Middle frontal gyrus (tissue), 1 donor: ENCODE results near the gene TCF20.

ENCODE experiments used
- DNase-seq: peaks from one replicate; pipeline ENCODE4 v3.0.0-alpha.2; 2015; ENCODE audit warnings: low spot score; ENCODE audit errors: extremely low spot score

TCF20 gene

DNA sequence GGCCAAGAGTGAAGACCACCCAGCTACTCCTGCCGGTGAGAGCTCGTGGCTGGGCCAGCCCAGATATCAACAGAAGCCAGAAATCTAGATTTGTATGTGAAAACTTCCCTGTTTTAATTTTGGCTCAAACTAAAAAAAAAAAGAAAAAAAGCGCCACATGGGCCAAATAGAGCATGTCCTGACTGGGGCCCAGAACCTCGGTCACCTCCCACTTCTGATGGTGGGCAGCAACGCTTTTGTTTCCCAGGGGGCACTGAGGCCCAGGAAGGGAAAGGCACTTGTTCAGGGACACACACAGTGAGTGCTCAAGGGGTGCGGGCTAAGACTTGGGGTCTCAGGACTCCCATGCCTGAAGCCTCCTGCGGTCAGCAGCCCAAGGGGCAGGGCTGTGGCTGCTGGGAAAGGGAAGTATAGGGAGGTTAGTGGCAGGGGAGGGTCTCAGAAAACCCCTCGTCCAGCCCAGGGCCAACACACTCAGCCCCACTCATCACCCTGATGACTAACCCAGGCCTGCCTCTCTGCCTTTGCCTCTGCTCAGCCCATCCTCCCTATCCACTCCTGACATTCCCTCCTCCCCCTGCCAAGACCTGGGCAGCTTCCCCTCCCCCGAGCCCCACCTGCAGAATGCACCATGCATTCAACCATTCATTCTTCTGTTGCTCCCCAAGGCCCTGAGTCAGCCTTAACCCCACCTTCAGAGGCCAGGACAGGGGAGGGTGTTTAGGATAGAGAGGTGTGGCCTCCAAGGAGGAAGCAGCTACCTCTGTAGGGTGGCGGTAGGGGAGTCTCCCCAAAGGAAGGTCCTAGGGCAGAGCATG, 30.0 kb upstream of the TCF20 start:
- DNase-seq = no peak

DNA sequence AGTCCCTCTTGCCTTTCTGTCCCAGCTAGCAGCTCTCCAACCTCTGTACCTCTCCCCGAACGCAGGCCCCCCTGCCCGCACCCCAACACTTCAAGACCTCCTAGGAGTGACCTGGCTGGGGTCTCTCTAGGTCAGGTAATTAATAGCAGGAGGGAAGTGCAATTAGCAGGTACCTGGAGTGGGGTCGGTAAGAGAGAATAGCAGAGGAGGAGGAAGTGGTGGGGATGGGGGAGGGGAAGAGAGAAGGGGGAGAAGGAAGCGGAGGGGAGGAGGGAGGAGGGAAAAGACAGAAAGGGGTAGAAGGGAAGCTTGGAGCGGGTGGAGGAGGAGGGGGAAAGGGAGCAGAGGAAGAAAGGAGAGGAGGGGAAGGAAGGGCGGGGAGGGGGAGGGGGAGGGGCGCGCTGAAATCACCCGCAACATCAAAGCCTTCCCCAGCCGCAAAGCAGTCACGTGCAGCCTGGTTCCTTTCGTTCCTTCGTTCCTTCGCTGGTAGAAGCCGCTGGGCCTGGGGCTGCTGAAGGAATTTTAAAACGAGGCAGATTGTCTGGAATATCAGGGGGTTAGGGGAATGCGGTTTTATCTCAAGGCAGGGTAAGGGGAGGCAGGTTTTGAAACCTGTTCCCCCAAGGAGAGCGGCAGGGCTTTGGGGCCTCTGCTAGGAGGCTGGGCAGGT, 29.3 kb upstream of the TCF20 start:
- no peak for DNase-seq

DNA sequence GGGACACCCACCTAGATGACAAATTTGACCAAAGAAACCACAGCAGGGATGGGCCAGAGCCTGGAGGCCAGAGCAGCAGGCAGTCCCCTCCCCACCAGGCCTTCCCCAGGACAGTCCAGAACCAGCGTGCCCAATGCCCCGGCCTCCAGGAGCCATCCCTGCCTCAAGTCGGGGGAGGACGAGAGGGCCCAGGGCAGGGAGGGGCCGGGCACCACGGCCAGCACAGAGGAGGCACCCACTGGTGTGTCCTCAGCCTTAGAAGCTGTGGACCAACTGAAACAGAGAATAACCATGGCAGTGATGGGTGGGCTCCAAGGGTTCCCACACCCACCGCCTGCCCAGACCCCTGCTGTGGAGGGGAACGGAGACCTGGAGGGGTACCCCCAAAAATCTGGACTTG, 28.3 kb upstream of the TCF20 start:
- DNase-seq = no peak

DNA sequence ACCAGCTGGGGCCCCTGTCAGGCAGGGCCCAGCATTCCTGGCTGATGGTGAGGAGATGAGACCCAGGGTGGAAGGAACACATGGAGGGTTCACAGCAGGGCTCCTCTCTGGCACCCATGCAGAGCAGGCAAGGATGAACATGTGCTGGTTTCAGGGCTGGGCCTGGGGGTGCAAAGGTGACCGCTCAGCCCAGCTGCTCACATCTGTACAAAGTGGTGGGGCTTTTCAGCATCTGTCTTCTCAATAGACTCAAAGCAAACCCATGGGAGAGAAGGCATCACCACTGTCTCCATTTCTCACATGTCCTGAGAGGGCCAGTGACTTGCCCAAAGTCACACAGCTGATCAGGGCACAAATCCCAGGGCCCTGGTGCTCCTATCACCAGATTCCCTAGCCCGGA, 27.3 kb upstream of the TCF20 start:
- DNase-seq = no peak

DNA sequence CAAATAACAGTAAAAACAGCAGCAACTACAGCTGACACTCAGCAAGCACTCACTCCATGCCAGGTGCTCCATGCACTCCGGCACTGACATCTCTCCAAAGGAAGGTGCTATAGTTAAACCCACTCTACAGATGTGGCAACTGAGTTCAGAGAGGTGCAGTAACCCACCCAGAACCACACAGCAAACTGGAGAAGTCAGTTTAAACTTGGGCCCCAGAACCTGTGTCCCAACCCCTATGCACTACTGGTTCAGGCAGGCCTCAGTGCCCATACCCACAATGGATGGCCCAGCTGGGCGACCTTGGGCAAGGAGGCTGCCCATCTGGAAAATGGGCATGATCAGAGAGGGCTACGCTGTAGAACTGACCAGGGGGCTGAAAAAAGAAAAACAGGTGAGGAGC, 26.4 kb upstream of the TCF20 start:
- no peak for DNase-seq

DNA sequence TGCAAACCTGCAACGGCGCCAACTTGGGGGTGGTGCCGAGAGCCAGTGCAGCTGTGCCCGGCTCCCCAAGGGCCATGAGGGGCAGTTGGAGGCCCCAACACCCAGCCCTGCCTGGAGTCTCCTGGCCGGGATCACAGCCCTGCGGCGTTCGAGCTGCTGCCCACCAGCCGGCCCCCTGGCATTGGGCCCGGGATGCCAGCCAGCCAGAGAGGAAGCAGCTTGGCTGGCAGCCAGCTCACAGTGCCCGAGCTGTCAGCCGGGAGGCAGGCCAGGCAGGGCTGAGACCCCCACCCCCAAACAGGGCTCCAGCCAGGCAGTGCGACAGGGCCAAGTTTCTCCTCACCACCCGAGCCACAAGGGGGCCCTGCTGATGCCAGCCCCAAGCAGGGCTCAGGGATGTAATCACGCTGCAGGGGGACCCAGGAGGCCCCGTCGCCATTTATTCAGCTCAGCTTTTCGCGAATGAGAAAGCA, 26.0 kb upstream of the TCF20 start:
- peak; percentile 33 for DNase-seq

DNA sequence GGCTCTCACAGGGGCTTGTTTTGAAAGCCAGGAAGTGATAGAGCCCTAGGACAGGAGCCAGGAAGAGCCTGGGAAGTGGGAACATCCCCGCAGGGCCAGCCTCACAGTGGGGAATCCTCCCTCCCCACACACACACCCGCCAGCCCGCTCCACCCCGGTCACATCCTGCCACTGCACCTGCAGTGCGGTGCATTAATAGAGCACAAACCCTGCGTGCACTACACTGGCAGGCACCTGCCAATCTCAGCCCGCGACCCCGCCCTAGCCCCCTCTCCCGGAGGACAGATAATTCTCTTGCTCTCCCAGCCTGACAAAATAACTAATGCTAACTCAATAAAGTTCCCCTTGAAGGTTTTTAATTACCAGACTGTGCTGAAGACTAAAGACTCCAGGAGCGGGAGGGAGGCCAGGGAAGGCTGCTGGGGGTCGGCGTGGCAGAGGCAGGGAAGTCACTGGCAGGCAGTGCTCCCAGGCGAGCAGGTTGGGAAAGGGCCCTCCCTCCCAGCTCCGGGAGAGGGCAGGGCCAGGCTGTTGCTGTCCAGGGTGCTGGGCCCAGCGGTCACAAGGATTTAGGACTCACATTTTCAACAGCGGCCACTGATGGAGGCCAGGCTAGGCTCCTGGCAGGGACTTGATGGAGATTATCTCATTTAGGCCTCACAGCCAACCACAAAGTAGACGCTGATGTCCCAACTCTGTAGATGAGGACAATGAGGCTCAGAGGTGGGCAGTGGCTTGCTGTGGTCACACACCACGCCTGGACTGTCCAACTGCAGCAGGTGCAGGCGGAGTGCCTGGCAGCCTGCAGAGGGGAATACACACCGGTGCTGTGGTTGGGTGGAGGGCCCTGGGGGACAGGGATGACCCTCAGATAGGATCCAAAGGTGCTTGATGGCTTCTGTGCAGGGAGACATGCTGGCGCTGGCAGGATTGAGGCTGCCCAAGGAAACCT, 23.9 kb upstream of the TCF20 start:
- DNase-seq = no peak

DNA sequence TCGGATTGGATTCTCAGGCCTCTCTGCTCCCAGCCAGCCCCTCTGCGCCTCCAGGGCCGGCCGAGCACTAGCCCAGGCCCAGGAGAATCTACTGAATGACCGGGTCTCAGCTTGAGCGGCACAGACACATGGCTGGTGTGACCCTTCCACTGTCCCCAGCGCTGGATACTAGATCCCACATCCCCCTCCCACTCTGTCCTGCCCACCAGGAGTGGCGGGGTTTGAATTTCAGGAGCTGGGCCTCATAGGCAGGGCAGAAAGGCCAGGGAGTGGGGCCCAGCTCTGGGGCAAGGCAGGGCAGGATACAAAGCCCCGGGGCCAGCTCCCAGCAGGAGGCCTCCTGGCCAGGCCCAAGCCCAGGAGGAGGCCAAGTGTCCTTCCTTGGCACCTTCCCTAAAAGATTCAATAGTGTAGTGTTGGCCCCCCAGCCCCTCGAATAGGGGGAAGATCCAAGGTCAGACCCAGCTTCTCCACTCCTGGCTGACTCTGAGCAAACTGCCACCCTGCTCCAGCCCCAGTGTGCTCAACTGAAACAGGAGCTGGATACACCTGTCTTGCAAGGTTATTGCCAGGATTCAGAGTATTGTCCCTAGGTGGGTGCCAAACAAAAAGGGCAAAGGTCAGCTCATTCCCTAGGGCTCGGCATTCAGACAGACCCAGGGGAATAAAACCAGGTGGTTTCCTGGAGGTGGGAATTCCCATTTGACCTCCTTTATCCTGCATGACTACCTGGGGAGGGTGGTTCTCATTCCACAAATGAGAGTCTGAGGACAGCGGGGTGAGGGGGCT, 22.5 kb upstream of the TCF20 start:
- DNase-seq = no peak

DNA sequence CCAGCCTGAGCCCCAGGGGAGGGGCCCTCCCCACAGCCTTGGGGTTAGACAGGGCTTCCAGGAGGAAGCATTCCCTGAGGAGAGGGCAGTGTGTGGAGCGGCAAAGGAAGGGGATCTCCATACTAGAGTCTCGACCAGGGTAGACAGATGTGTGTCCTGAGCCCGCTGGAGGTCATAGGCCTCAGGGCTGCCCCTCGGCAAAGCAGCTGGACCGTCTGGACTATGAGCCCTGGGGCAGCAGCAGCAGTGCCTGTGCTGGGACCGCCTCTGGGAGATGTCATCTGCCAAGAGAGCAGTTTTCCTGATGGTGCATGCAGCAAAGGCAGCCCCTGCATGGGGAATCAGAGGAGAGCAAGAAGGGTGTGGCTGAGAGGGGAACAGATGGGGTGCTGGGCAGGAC, 20.8 kb upstream of the TCF20 start:
- DNase-seq = no peak

DNA sequence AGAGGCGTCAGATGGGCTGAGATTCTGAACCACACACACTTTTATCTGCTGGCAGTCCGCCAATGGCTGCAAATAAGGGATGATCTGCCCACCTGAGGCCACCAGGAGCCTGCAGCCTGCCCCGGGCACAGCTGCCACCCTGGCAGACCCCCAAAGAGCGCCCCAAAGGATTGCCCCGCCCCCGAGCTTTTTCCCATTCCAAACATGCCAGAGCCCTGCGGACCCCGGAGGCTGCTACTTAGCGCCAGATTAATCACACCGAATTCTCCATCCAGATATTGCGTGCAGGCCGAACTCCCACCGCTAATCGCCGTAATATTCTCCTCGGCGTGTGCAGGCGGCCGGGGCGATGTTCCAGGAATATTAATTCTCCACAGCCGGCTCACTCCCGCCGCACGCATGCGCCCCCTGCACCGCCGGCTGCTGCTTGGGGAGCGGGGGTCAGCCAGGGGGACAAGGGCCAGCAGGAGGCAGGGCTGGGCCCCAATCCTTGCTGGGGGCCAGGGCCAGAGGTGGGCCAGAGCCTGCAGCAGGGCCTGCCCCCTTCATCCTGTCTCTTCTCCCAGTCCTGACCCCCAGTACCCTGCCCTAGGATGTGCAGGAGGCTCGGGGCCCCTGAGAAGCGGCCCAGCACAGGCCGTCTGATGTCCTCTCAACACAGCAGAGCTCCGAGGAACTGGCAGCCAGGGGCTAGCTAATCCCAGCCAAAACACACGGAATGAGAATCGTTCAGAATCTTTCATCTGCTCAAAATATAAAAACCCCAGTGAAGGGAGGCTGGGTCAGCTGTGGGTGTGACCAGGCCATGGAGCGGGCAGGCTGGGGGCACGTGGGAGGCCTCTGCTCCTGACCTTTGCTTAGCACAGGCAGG, 19.5 kb upstream of the TCF20 start:
- no peak for DNase-seq

DNA sequence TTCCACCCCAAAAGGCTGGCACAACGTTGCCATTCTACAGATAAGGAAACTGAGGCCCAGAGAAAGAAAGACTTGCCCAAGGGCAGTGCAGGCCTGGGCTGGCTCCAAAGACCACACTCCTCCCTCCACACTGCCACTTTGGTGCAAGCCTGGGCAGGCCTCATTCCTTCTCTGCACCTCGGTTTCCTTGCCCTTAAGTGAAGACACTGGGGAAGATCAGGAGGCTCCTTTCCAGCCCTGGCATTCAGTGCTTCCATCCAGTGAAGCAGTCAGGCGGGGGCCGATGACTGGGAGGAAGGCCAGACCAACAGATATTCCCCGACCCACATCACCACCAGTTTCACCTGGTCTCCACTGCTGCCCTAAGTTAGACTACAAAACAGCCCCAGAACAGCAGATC, 18.3 kb upstream of the TCF20 start:
- DNase-seq = no peak

DNA sequence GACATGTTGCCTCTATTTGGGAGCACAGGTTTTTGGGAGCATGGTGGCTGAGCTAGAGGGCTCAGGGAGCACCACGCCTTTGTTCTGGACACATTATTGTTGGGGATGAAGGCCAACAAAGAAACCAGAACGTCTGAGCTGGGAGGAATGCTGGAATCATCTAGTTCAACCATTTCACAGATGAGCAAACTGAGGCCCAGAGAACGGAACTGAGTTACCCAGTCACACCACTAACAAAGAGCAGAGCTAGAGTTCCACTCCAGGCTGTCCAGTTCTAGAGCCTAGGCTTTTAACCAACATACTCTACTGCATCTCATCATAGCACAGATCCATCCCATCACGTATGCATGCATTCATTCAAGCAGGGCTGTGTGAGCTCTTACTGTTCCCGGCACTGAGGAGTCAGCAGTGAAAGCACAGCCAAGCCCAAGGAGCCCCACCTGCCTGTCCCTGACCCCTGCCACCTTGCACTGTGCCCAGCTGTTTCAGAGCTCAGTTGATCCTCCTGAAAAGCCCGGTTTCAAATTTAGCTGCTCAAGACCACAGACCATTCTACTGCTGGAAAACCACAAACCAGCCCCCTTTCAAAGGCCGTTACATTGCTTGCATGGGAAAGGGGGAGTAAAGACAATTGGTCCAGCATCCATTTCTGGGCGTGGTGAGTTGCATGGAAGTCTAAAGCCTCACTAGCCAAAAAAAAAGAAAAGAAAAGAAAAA, 16.9 kb upstream of the TCF20 start:
- DNase-seq = no peak

DNA sequence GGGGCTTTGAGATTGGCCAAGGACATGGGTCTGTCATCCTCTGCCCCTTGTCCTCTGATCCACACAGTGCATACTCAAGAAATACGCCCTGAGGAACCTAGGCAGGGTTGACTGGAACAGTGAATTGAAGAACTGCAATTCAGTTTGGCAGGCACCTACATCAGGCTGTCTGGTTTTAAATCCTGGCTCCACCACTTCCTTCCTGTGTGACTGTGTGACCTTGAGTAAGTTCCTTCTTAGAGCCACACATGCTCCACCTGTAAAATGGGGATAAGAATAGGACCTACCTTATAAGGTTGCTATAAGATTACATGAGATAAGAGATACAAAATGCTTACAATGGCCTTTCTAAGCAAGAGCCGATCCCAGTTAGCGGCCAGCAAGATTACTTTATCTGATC, 15.8 kb upstream of the TCF20 start:
- no peak for DNase-seq

DNA sequence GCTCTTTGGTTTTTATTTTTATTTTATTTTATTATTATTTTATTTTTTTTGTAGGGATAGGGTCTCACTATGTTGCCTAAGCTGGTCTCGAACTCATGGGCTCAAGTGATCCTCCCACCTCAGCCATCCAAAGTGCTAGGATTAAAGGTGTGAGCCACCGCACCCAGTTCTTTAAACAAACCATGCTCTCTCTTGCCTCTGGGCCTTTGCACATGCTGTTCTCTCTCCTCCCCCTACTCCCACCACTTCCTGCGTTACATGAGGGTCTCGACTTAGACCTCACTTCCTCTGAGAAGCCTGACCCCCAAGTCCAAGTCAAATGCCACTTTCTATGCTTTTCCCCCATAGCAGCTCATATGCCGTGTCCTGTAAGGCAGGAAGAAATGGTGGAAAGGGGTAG, 15.2 kb upstream of the TCF20 start:
- DNase-seq = no peak

DNA sequence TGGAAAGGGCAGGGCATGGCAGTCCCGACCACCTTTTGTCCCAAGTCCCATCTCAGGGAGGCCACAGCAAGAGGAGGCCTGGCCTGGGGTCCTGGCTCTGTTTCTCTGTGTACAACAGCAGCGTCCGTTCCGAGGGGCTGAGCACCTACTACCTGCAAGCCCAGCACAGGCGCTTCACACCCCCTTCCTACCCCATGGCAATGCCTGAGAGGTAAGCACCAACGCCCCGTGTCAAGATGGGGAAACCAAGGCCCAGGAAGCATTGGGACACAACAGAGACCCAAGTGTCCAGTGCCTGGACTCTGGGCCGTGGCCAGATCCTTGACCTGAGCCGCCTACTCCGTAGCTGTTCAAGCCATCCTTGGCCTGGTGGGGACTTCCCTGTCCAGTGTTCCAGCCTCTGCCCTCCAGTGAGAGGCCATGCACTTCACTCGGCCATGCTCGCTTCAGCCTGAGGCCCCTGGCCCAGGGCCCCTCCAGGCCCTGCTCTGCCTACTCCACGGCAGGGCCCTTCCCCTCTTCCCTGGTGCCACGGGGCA, 14.3 kb upstream of the TCF20 start:
- DNase-seq = no peak

DNA sequence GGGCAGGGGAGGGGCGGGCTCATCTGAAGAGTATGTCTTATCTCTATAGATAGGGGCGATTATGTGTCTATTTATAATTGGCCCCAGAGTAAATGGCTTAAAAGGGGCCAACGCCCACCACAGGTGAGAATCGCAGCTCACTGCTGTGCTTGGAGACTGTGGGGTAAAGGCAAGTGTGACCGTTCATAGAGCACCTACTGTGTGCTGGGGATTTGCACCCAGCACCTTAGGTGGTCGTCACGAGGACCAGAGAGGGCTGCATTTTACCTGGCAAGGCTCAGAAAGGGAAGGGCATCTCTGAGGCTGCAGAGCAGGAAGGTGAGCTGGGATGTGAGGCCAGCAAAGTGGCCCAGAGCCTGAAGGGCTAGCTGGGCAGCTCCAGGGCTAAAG, 13.7 kb upstream of the TCF20 start:
- no peak for DNase-seq

DNA sequence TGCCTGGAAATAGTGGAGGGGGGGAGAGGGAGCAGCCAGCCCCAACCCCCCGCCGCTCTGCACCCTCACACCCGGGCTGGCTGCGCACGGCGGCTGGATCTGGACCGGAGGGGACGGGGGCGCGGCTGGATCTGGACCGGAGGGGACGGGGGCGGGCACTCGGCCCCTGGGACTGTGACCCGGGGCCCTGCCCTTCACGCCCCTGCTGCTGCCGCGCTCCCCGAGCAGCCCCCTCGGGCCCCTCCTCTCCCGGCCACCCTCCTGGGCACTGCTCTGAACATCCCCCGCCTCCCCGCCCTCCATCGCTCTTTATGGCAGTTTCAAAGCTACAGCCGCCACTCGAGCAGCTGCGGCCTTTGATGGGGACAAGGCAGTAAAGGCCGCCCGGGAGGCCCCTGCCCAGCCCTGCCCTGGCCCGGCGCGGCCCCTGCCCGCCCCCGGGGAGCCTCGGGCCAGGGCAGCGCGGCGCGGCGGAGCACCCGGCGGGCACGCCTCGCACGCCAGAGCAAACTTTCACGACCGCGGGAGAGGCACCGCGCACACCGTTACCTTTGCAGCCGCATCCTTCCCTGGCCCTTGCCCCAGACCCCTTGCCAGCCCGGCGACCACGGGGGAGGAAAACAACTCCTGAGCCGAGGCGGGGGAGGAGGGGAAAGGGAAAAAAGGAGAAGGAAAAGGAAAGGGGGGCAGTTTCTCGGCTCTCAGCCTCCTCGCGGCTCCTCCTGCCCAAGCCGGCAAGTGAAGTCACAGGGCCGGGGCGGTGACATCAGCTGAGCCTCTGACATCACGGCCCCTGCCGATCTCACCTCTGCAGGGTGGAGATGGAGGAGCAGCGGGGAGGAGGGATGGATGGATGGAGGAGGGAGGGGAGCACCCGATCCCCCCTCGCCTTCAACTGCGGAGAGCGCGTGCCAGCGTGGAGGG, 13.1 kb upstream of the TCF20 start:
- no peak for DNase-seq

DNA sequence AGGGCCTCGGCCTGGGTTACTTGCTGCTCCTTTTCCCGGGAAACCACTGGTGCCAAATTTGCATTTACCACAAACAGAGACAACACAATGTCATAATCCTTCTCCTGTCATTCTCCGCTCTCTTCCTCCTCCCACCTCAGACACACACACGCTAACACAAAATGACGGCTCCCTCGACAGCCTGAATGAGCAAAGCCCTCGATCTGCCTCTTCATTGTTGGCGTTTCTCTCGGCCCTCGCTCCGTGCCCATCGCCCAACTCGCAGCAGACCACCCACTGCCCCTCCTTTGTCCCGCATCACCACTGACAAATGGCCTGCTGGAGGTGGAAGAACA, 12.5 kb upstream of the TCF20 start:
- DNase-seq = no peak
